HG03460 (cell line): Measurements from ENCODE around the gene HERC2.

Experiments
- ATAC-seq: cut with Tn5 transposase; IDR thresholded peaks from one replicate; pipeline ENCODE4 v1.9.1; 2021; ENCODE audit not compliant: unreplicated experiment

HERC2 gene

DNA sequence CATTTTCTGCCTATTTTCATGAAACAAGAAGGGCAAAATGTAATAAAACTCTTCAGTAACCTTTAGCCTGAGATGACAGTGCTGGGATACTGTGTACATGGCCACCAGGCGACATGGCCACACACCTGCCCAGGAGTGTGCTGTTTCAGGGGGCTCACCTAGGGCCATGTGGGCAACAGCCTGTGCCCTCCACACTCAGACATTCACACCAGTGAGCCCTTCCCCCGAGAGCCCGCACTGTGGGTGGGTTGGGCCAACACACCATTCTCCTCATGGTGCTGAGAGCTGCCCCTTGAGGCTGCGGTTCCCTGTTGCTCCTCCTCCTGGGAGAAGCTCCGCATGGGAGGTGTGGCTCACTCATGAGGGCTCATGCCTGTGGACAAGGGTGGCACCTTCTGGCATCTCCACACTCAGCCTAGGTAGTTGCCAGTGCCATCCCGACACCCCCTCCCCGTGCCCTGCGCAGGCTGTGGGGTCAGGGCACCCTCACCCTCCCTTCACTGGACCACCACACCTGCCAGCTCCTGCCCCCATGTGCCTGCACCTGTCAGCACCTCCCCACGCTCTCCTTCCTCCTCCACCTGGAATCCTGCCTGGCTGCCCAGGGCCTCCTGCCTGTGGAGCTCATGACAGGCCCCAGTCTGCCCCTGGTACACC is 242.5 kb downstream of the HERC2 start:
- ATAC-seq = no peak

DNA sequence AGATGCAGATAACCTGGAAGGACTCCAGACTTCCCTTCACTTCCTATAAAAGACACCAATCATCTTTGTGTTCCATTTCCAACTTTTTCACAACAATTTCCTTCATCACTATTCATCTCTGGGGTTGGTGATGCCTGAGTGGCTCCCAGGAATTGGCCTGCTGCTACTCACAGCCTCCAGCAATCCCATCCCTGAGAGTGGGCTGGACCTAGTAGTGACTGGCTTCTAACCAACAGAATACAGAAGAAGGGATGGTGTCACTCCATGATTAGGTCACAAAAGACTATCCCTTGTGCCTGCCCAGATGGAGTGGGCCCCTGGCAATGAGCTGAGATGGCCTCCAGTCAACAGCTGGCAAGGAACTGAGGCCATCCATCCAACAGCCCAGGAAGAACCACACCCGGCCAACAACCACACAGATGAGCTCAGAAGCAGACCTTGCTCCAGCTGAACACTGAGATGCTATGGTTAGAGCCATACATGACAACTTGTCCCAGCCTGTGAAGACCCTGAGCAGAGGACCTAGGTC is 243.7 kb downstream of the HERC2 start:
- no peak for ATAC-seq

- no peak for ATAC-seq
Observed at GRCh38 chr15:28075573-28075972, 246.4 kb downstream of the HERC2 start.

DNA sequence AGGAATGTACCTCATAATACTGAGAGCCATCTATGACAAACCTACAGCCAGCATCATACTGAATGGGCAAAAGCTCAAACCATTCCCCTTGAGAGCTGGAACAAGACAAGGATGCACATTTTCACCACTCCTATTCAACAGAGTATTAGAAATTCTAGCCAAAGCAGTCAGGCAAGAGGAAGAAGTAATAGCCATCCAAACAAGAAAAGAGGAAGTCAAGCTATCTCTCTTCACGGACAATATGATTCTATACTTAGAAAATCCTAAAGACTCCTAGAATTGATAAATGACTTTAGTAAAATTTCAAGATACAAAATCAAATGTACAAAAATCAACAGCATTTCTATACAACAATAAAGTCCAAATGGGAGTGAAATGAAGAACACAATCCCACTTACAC is 253.0 kb downstream of the HERC2 start:
- ATAC-seq = no peak

DNA sequence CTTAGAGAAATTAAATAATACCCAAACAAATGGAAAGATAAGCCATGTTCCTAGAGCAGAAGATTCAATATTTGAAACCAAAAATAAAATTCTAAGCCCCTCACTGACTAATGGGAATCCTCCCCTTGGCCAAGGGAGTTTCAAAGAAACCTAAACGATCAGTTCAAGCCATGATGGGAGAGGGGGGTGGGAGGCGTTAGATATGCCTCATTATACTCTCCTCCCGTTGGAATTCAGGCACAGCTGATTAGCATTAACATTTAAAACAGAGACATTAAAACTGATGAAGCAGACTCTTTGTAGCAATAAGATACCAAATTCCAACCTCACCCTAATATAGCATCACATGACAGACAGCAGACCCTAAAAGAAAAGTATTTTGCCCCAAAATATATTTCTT is 255.7 kb downstream of the HERC2 start:
- no peak for ATAC-seq
